ENCODE results near the gene MT1G.

The MT1G gene

GRCh38 chr16:56639045-56639444 is 28.8 kb downstream of the MT1G start:
- H3K4me3 ChIP-seq (ENCODE audit: low read depth in 1 of 2, low read length in 1 of 2), result no peak overlapping the region
- H3K27me3 ChIP-seq, result peaks cover 100% of the 10 kb centered on the region
- TF ChIP-seq CTCF (IDR thresholded peaks at IDR 0.05), result no peak
- no peaks in the 10 kb centered on the region for H3K36me3 ChIP-seq
- H3K27ac ChIP-seq, result no peak overlapping the region
- peaks cover 0 to 3% of the 10 kb centered on the region in 2 experiments for H3K4me1 ChIP-seq (ENCODE audit: control insufficient read depth in 1 of 2, insufficient read depth in 1 of 2, low read depth in 1 of 2, low read length in 1 of 2)
- H3K9me3 ChIP-seq, result no peaks in the 10 kb centered on the region

GRCh38 chr16:56637814-56638750 is 29.8 kb downstream of the MT1G start, which contains the start of gene MT1A:
MT1A (plus strand) TSS chr16:56638666; CDS start chr16:56638739, 73 bp downstream.
- Histone ChIP-seq H3K36me3 (no peaks in the 10 kb centered on the region), H3K27me3 (peaks cover 100% of the 10 kb centered on the region), H3K4me1 (ENCODE audit: control insufficient read depth in 1 of 2, insufficient read depth in 1 of 2, low read depth in 1 of 2, low read length in 1 of 2) (peaks cover 0 to 3% of the 10 kb centered on the region in 2 experiments), H3K27ac (no peak within 1 kb of the TSS), H3K4me3 (ENCODE audit: low read depth in 1 of 2, low read length in 1 of 2) (no peak within 1 kb of the TSS), H3K9me3 (no peaks in the 10 kb centered on the region)
- TF ChIP-seq CTCF (IDR thresholded peaks at IDR 0.05), result no peak

GRCh38 chr16:56636616-56637413 is 31.1 kb downstream of the MT1G start:
- H3K27ac ChIP-seq, result no peak overlapping the region
- no peak overlapping the region for H3K4me3 ChIP-seq (ENCODE audit: low read depth in 1 of 2, low read length in 1 of 2)
- H3K36me3 ChIP-seq, result no peaks in the 10 kb centered on the region
- TF ChIP-seq CTCF (IDR thresholded peaks at IDR 0.05), result no peak
- H3K9me3 ChIP-seq, result no peaks in the 10 kb centered on the region
- H3K4me1 ChIP-seq (ENCODE audit: control insufficient read depth in 1 of 2, insufficient read depth in 1 of 2, low read depth in 1 of 2, low read length in 1 of 2), result peaks cover 0 to 3% of the 10 kb centered on the region in 2 experiments
- H3K27me3 ChIP-seq, result peaks cover 100% of the 10 kb centered on the region

- Histone ChIP-seq H3K9me3 (no peaks in the 10 kb centered on the region), H3K4me1 (ENCODE audit: control insufficient read depth in 1 of 2, insufficient read depth in 1 of 2, low read depth in 1 of 2, low read length in 1 of 2) (peaks cover 0 to 3% of the 10 kb centered on the region in 2 experiments), H3K27ac (no peak overlapping the region), H3K4me3 (ENCODE audit: low read depth in 1 of 2, low read length in 1 of 2) (no peak overlapping the region), H3K27me3 (peaks cover 100% of the 10 kb centered on the region), H3K36me3 (no peaks in the 10 kb centered on the region)
- TF ChIP-seq CTCF (IDR thresholded peaks at IDR 0.05), result no peak
Observed at GRCh38 chr16:56635441-56635967, 32.4 kb downstream of the MT1G start.

GRCh38 chr16:56634715-56635440 is 33.0 kb downstream of the MT1G start:
- Histone ChIP-seq H3K4me3 (ENCODE audit: low read depth in 1 of 2, low read length in 1 of 2) (no peak overlapping the region), H3K27ac (no peak overlapping the region), H3K27me3 (peaks cover 100% of the 10 kb centered on the region), H3K4me1 (ENCODE audit: control insufficient read depth in 1 of 2, insufficient read depth in 1 of 2, low read depth in 1 of 2, low read length in 1 of 2) (peaks cover 0 to 3% of the 10 kb centered on the region in 2 experiments), H3K9me3 (no peaks in the 10 kb centered on the region), H3K36me3 (no peaks in the 10 kb centered on the region)
- no peak for TF ChIP-seq CTCF (IDR thresholded peaks at IDR 0.05)

Data from neutrophil (primary cell).